GM18951 (cell line): ENCODE data around the gene ICE2.

Experiments
- POLR2A ChIP-seq: IDR thresholded peaks from 4 replicates; pipeline ENCODE4 v1.6.1; 2011; ENCODE audit warnings: mild to moderate bottlenecking; ENCODE audit not compliant: insufficient read length, insufficient read depth; ENCODE audit errors: extremely low read depth
- in situ Hi-C: fragments of 300-500 bp; cut with MboI; formaldehyde crosslinking; loops from one replicate; pipeline ENCODE4 v1.12.0; 2022; ENCODE audit warnings: low sequenced_read_pairs, mixed read lengths, inconsistent platforms; ENCODE audit not compliant: unreplicated experiment

Gene ICE2

DNA sequence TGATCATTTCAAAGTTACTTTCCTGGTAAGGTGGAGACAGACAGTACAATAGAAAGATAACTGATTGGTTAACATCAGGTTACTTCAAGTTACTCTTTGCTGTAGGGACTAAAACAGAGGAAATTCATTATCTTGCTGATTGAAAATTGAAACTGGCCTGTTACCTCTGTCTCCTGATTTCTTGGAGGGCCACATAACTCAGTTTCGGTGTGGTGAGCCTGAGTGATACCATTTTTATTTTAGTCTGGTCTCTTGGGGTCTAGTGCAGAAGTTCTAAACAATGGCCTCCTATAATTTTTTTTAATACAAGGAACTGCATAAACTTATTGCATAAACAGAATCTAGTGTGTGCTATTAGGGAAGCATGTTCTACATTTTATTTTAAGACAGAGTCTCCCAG lies 1.2 kb upstream of the ICE2 start:
- in situ Hi-C loops: no loop called here
- TF ChIP-seq POLR2A: no peak

- in situ Hi-C loops: no loop called here
- no peak for TF ChIP-seq POLR2A
Observed at GRCh38 chr15:60479361-60480110, 594 bp upstream of the ICE2 start.

DNA sequence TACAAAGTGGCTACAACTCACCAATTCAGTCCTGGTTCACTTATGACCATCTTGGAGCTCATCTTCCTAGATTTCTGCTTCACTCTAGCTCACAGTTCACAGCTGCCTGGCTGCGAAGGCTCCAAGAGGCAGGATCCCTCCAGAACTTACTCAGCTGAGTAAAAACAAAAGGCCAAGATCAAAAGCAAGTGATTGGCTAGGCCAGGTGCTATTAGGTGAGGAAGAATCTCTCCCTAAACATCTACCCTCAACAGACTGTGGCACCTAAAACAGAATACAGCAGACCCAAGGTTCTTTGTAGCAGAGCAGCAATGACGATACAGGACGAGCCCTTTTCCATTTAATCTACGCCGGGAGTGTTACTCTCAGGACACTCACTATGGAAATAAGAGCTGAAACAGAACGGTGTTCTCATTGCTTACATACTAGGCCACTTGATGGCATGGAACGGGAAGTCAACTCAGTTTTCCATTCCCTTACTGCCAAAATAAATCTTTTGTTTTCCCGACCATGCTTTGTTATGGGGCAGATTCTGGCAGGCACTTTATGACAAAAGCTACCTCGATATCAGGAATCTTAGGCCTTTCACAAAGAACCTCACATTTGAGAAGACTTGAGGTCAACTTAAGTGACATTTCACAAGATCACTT lies 901 bp downstream of the ICE2 start:
- no peak for TF ChIP-seq POLR2A
- in situ Hi-C loops: no loop called here

- TF ChIP-seq POLR2A: no peak
- in situ Hi-C loops: no loop called here
Observed at GRCh38 chr15:60477164-60477563, 1.8 kb downstream of the ICE2 start.

GRCh38 chr15:60476713-60477112 lies 2.2 kb downstream of the ICE2 start:
- no peak for TF ChIP-seq POLR2A
- in situ Hi-C loops: no loop called here

DNA sequence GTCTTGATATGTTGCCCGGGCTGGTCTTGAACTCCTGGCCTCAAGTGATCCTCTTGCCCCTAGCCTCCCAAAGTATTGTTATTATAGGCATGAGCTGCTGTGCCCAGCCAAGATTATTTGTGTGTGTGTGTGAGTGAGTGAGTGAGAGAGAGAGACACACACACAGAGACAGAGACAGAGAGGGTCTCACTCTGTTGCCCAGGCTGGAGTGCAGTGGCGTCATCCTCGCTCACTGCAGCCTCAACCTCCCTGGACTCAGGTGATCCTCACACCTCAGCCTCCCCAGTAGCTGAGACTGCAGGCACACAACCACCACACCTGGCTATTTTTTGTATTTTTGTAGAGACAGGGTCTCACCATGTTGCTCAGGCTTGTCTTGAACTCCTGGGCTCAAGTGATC lies 5.8 kb downstream of the ICE2 start:
- in situ Hi-C loops: no loop called here
- no peak for TF ChIP-seq POLR2A

DNA sequence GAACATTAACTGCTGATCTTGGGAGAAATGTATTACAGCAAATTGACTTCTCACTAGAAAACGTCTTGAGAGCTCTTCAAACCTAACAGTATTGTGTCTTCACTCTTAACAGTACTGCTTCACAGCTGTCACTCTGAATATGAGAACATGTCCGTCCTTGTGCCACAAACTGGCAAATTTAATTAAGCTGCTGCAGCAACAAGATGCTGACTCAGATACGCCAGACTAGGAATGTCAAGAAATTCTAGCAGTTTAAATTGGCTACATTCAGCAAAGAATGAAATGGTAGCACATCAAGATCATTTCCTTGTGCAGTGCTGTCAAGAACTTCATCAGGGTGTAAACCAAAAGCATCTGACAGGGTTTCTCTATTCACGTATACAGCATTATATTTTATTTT lies 7.6 kb downstream of the ICE2 start:
- in situ Hi-C loops: no loop called here
- no peak for TF ChIP-seq POLR2A

- in situ Hi-C loops: no loop called here
- no peak for TF ChIP-seq POLR2A
Observed at GRCh38 chr15:60469893-60470641, 8.9 kb downstream of the ICE2 start.

DNA sequence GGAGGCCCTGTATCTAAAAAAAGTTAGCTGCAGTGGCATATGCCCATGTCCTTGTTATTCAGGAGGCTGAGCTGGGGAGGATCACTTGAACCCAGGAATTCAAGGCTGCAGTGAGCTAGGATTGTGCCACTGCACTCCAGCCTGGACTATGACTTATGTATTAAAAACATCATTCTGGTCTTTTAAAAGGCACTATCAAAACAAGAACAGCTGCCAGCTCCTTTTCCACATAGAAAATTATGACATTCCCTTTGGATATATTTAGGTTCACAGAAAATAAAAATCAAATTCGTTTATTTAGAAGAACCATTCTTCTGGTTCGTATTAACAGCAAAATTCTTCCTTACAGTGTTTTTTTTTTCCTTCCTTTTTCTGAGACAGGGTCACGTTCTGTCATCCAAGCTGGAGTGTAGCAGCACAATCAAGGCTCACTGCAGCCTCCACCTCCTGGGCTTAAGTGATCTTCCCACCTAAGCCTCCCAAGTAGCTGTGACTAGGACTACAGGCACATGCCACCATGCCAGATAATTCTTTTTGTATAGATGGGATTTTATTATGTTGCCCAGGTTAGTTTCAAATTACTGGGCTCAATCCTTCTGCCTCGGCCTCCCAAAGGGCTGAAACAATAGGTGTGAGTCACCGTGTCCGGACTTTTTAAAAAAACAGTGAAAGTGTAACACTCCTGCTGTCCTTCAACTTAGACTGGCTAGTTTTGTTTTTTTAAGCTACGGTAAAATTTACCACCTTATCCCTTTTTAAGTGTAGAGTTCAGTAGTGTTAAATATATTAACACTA lies 13.9 kb downstream of the ICE2 start:
- in situ Hi-C loops: no loop called here
- no peak for TF ChIP-seq POLR2A

DNA sequence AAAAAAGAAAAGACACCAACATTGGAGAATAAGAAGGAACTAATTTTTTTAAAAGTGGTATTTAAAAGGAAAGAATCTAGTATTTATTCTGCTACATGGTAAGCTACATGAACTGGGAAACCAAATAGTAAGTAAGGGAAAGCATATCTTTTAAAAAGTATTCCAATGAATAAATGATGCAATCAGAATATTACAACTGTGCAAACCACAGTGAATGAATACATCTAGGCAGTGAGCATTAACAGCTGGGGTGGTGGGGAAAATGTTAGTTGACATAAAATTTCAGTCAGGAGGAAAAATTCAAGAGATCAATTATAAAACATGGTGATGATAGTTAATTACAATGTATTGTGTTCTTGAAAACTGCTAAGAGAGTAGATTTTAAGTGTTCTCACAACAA lies 16.9 kb downstream of the ICE2 start:
- no peak for TF ChIP-seq POLR2A
- in situ Hi-C loops: no loop called here

DNA sequence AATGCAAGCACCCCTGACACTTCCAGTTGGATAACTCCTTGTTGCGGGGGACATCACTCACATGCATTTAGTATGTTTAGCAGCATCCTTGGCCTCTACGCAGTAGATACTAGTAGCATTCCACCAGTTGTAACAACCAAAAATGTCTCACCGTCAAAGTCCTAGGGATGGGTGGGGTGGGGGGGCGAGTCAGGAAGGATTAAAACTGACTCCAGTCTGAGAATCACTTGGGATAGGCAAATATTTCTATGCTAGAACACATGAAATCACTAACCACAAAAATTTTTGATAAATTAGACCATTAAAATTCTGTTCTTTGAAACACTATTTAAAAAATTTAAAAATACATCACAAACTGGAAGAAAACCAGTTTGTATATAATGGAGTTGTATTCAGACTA lies 18.0 kb downstream of the ICE2 start:
- in situ Hi-C loops: no loop called here
- no peak for TF ChIP-seq POLR2A

GRCh38 chr15:60458721-60459120 lies 20.2 kb downstream of the ICE2 start:
- in situ Hi-C loops: no loop called here
- no peak for TF ChIP-seq POLR2A

- in situ Hi-C loops: no loop called here
Observed at GRCh38 chr15:60457985-60458384, 21.0 kb downstream of the ICE2 start.

DNA sequence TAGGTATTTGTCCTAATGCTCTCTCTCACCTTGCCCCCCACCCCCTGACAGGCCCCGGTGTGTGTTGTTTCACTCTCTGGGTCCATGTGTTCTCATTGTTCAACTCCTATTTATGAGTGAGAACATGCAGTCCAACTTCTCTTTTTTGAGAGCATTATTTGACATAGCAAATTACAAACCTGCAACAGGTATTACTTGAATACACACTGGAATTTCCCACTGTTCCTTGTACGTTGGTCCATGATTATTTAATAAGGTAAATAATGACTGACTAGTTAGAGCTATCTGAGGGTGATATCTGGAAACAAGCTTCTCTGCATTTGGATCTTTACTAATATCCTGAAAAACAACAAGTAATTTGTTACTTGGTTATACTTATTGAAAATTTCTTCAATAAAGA lies 24.1 kb downstream of the ICE2 start:
- in situ Hi-C loops: no loop called here
- TF ChIP-seq POLR2A: no peak

More at GRCh38 chr15:60457985-60458384, 21.0 kb downstream of the ICE2 start:
- no peak for TF ChIP-seq POLR2A
